Left hindlimb (tissue), 1 donor: Measurements from ENCODE around the gene PRDX2.

Source experiments
- DNase-seq: peaks from one replicate; pipeline ENCODE4 v3.0.0-alpha.2; 2018

PRDX2 gene

GRCh38 chr19:12751635-12752034, 50.0 kb downstream of the PRDX2 start, which contains the start of gene BEST2:
Gene BEST2, plus strand, starts transcription at chr19:12751791. Its CDS starts 802 bp downstream, at chr19:12752593.
- no peak for DNase-seq

- no peak for DNase-seq
Observed at GRCh38 chr19:12750851-12751250, 50.7 kb downstream of the PRDX2 start.

GRCh38 chr19:12749938-12750521, 51.6 kb downstream of the PRDX2 start:
- no peak for DNase-seq

- DNase-seq, result no peak
Observed at GRCh38 chr19:12748489-12748888, 53.1 kb downstream of the PRDX2 start.
